ENCODE results near the gene ZFR2.
"Not testable (repeated sequence)": the region's sequence is repeated elsewhere in the genome, so short reads cannot be mapped to it uniquely, and the experiment has no call there.

Gene ZFR2

DNA sequence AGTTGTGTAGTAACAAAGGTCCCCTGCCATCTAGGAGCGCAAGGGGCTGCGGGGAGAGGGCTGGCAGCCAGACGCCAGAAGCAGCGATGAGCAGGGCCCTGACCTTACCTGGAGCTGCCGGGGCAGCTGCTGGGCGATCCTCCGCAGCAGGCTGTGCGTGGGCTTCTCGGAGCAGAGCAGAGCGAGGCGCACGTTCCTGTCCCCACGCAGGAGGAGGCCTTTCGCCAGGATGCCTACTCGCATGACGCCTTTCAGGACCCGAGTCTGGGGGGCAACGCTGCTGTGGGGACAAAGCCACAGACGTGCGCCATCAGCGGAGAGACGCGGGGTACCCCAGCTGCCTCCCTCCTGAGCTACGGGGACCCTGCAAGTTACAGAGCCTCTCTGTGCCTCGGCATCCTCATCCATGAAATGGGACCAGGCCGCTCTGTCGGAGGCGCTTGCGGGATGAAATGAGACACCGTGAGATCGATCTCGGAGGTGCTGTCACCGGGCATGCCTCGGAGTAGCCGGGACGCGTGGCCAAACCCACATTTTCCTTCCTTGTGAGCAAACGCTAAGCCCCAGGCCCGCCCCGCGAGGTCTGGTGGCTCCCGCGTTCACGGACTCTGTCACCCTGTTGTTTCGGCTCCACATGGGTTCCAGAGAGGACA lies 52.1 kb downstream of the ZFR2 start:
- no CpG with 5 or more reads among the region's 45 CpGs for WGBS (ENCODE audit: extremely low coverage, insufficient coverage, low lambda C conversion rate)
- H3K18ac ChIP-seq (ENCODE audit: low read length): no peak overlapping the region
- no peaks in the 10 kb centered on the region for H3K27me3 ChIP-seq (ENCODE audit: insufficient read depth, low read length, poor library complexity)
- H4K8ac ChIP-seq (ENCODE audit: low read depth, low read length): no peak overlapping the region
- H3K27ac ChIP-seq (ENCODE audit: low read depth, low read length): no peak overlapping the region
- no peak for DNase-seq
- H2BK15ac ChIP-seq (replicated peaks; ENCODE audit: low read depth): no peak overlapping the region
- H3K9ac ChIP-seq (ENCODE audit: low read length): no peak overlapping the region
- H3K56ac ChIP-seq (ENCODE audit: low read length): no peak overlapping the region
- H3K4me3 ChIP-seq (ENCODE audit: low read length): no peak overlapping the region
- H3K4ac ChIP-seq (ENCODE audit: low read depth, low read length): no peak overlapping the region
- no peak overlapping the region for H3K23ac ChIP-seq (ENCODE audit: low read length)
- H2BK120ac ChIP-seq (ENCODE audit: low read depth, low read length): no peak overlapping the region
- no peaks in the 10 kb centered on the region for H3K79me2 ChIP-seq (ENCODE audit: control insufficient read depth, insufficient read depth, low read length)
- H3K4me2 ChIP-seq (ENCODE audit: low read length): no peak overlapping the region
- H4K5ac ChIP-seq (ENCODE audit: low read length): no peak overlapping the region
- no peaks in the 10 kb centered on the region for H3K36me3 ChIP-seq (ENCODE audit: control insufficient read depth, insufficient read depth, low read length)
- H2AK5ac ChIP-seq (ENCODE audit: low read length): no peak overlapping the region
- no peaks in the 10 kb centered on the region for H3K4me1 ChIP-seq (ENCODE audit: control insufficient read depth, low read depth, low read length)
- no peaks in the 10 kb centered on the region for H3K79me1 ChIP-seq (ENCODE audit: low read length)
- H2BK5ac ChIP-seq (ENCODE audit: low read length): no peak overlapping the region

DNA sequence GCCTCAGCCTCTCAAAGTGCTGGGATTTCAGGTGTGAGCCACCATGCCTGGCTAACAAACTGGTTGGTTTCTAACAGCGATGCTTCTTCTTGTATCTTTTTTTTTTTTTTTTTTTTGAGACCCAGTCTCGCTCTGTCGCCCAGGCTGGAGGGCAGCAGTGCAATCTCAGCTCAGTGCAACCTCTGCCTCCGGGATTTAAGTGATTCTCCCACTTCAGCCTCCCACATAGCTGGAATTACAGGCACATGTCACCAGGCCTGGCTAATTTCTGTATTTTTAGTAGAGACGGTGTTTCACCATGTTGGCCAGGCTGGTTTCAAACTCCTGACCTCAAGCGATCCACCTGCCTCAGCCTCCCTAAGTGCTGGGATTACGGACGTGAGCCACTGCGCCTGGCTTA lies 52.7 kb downstream of the ZFR2 start:
- H3K18ac ChIP-seq (ENCODE audit: low read length); H3K4me3 ChIP-seq (ENCODE audit: low read length); H3K4me2 ChIP-seq (ENCODE audit: low read length); DNase-seq; H3K27me3 ChIP-seq (ENCODE audit: insufficient read depth, low read length, poor library complexity); H3K56ac ChIP-seq (ENCODE audit: low read length); H3K4ac ChIP-seq (ENCODE audit: low read depth, low read length); H4K8ac ChIP-seq (ENCODE audit: low read depth, low read length); H2BK120ac ChIP-seq (ENCODE audit: low read depth, low read length); H2BK5ac ChIP-seq (ENCODE audit: low read length); H3K23ac ChIP-seq (ENCODE audit: low read length); H3K79me2 ChIP-seq (ENCODE audit: control insufficient read depth, insufficient read depth, low read length); H4K5ac ChIP-seq (ENCODE audit: low read length); H3K27ac ChIP-seq (ENCODE audit: low read depth, low read length); H2BK15ac ChIP-seq (replicated peaks; ENCODE audit: low read depth); H2AK5ac ChIP-seq (ENCODE audit: low read length); H3K79me1 ChIP-seq (ENCODE audit: low read length); H3K36me3 ChIP-seq (ENCODE audit: control insufficient read depth, insufficient read depth, low read length); H3K9ac ChIP-seq (ENCODE audit: low read length); H3K4me1 ChIP-seq (ENCODE audit: control insufficient read depth, low read depth, low read length): not testable (repeated sequence)
- WGBS (ENCODE audit: extremely low coverage, insufficient coverage, low lambda C conversion rate): no CpG with 5 or more reads among the region's 9 CpGs

DNA sequence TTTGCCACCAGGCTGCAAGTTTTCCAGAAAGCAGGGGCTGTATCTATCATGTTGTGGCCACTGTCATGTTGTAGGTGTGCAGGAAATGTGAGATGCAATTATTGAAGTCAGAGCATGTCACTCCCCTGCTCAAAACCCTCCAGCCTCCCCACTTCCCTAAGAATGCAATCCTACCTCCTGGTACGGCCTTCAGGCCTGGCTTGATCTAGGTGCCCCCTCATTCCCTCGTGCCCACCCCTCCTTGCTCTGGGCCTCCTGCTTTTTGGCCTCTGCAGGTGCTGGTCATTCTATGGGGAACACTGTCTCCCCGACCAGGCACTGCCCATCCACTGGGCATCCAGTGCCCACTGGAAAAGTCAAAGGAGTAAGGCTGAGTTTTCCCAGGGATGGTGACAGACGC lies 54.2 kb downstream of the ZFR2 start:
- Histone ChIP-seq H3K27ac (ENCODE audit: low read depth, low read length) (no peak overlapping the region), H3K27me3 (ENCODE audit: insufficient read depth, low read length, poor library complexity) (no peaks in the 10 kb centered on the region), H3K4me3 (ENCODE audit: low read length) (no peak overlapping the region), H3K79me2 (ENCODE audit: control insufficient read depth, insufficient read depth, low read length) (no peaks in the 10 kb centered on the region), H2AK5ac (ENCODE audit: low read length) (no peak overlapping the region), H4K5ac (ENCODE audit: low read length) (no peak overlapping the region), H3K36me3 (ENCODE audit: control insufficient read depth, insufficient read depth, low read length) (no peaks in the 10 kb centered on the region), H2BK5ac (ENCODE audit: low read length) (no peak overlapping the region), H3K4me1 (ENCODE audit: control insufficient read depth, low read depth, low read length) (no peaks in the 10 kb centered on the region), H3K4me2 (ENCODE audit: low read length) (no peak overlapping the region), H2BK120ac (ENCODE audit: low read depth, low read length) (no peak overlapping the region), H3K4ac (ENCODE audit: low read depth, low read length) (no peak overlapping the region), H3K23ac (ENCODE audit: low read length) (no peak overlapping the region), H3K9ac (ENCODE audit: low read length) (no peak overlapping the region), H3K56ac (ENCODE audit: low read length) (no peak overlapping the region), H3K79me1 (ENCODE audit: low read length) (no peaks in the 10 kb centered on the region), H2BK15ac (replicated peaks; ENCODE audit: low read depth) (no peak overlapping the region), H4K8ac (ENCODE audit: low read depth, low read length) (no peak overlapping the region), H3K18ac (ENCODE audit: low read length) (no peak overlapping the region)
- no peak for DNase-seq
- WGBS (ENCODE audit: extremely low coverage, insufficient coverage, low lambda C conversion rate): no CpG with 5 or more reads among the region's 4 CpGs

DNA sequence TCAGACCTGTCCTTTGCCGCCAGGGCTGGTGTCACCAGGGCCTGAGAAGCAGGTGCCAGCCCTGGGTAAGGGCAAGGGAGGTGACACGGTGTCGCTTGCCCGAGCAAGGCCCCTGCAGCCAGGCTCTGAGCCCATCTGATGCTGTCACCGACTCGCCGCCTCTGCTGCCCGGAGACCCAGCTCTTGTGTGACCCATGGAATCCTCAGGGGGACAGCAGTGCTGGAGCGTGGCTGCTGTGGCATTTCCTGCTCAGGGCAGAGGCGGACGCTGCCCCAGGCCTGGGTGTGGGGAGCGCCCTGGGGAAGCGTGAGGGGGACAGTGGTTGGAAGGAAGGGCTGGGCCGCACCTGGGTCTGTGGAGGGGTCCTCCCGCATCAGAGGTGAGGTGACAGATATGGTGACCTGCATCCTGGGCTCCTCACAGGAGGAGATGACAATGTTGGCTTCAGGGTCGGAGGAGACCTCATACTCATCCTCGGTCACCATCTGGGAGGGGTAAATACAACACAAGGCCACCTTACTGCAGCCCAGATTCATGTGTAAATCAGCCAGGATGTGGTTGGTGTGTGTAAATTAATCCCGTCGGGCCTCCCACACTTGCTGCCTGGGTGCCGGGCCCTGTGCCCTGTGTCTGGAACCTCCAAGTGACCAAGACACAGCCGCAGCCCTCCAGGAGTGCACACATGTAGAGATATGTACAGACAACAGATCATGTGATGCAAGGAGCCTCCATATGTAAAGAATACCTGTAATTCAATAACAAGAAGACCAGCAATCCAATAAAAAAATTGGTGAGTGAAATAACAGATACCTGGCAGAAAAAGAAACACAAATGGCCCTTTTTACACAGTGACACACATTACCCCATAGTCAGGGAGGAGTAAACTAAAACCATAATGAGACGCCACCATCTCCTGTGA lies 55.1 kb downstream of the ZFR2 start:
- no CpG with 5 or more reads among the region's 22 CpGs for WGBS (ENCODE audit: extremely low coverage, insufficient coverage, low lambda C conversion rate)

DNA sequence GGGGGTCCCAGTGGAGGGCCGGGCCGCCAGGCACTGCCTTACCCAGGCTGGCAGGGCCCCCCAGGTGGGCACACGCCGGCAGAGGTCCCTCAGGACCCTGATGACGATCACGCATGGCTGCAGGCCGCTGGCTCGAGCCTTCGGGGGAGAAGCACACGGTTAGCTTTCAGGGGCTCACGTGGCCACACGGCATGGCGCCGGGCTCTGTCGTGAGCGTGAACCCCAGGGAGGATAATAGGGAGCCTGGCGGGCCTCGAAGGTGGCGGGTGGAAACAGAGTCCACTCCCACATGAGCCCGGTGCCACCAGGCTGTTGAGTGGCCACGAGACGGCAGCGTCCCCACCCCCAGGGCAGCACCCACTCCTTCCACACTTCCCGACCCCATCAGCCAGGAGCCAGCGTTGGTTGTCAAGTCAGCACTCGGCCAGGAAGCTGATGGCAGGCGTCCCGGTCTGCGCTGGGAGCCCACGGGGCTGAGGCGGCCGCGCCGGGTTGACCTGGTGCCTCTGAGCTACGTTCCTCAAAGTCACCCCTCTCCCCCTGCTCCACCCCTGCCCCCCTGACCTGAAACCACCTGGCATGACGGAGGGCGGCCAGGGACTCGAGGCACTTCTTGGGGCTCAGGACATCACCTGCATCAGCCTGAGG lies 58.0 kb downstream of the ZFR2 start:
- Histone ChIP-seq H3K27ac (ENCODE audit: low read depth, low read length) (no peak overlapping the region), H2BK120ac (ENCODE audit: low read depth, low read length) (no peak overlapping the region), H3K23ac (ENCODE audit: low read length) (no peak overlapping the region), H3K56ac (ENCODE audit: low read length) (no peak overlapping the region), H3K79me1 (ENCODE audit: low read length) (no peaks in the 10 kb centered on the region), H3K18ac (ENCODE audit: low read length) (no peak overlapping the region), H4K5ac (ENCODE audit: low read length) (no peak overlapping the region), H3K36me3 (ENCODE audit: control insufficient read depth, insufficient read depth, low read length) (no peaks in the 10 kb centered on the region), H3K9ac (ENCODE audit: low read length) (no peak overlapping the region), H3K4me2 (ENCODE audit: low read length) (no peak overlapping the region), H2BK15ac (replicated peaks; ENCODE audit: low read depth) (no peak overlapping the region), H2BK5ac (ENCODE audit: low read length) (no peak overlapping the region), H2AK5ac (ENCODE audit: low read length) (no peak overlapping the region), H3K79me2 (ENCODE audit: control insufficient read depth, insufficient read depth, low read length) (no peaks in the 10 kb centered on the region), H3K4me3 (ENCODE audit: low read length) (no peak overlapping the region), H3K27me3 (ENCODE audit: insufficient read depth, low read length, poor library complexity) (no peaks in the 10 kb centered on the region), H4K8ac (ENCODE audit: low read depth, low read length) (no peak overlapping the region), H3K4ac (ENCODE audit: low read depth, low read length) (no peak overlapping the region), H3K4me1 (ENCODE audit: control insufficient read depth, low read depth, low read length) (no peaks in the 10 kb centered on the region)
- DNase-seq: no peak
- WGBS (ENCODE audit: extremely low coverage, insufficient coverage, low lambda C conversion rate): no CpG with 5 or more reads among the region's 38 CpGs

More for the DNA sequence above, 55.1 kb downstream of the ZFR2 start:
- Histone ChIP-seq H3K56ac (ENCODE audit: low read length) (no peak overlapping the region), H3K79me2 (ENCODE audit: control insufficient read depth, insufficient read depth, low read length) (no peaks in the 10 kb centered on the region), H3K36me3 (ENCODE audit: control insufficient read depth, insufficient read depth, low read length) (no peaks in the 10 kb centered on the region), H3K79me1 (ENCODE audit: low read length) (no peaks in the 10 kb centered on the region), H3K27ac (ENCODE audit: low read depth, low read length) (no peak overlapping the region), H2BK120ac (ENCODE audit: low read depth, low read length) (no peak overlapping the region), H3K4ac (ENCODE audit: low read depth, low read length) (no peak overlapping the region), H3K23ac (ENCODE audit: low read length) (no peak overlapping the region), H3K27me3 (ENCODE audit: insufficient read depth, low read length, poor library complexity) (no peaks in the 10 kb centered on the region), H3K4me2 (ENCODE audit: low read length) (no peak overlapping the region), H4K8ac (ENCODE audit: low read depth, low read length) (no peak overlapping the region), H3K9ac (ENCODE audit: low read length) (no peak overlapping the region), H2BK5ac (ENCODE audit: low read length) (no peak overlapping the region), H4K5ac (ENCODE audit: low read length) (no peak overlapping the region), H2BK15ac (replicated peaks; ENCODE audit: low read depth) (no peak overlapping the region), H3K18ac (ENCODE audit: low read length) (no peak overlapping the region), H3K4me3 (ENCODE audit: low read length) (no peak overlapping the region), H3K4me1 (ENCODE audit: control insufficient read depth, low read depth, low read length) (no peaks in the 10 kb centered on the region), H2AK5ac (ENCODE audit: low read length) (no peak overlapping the region)
- DNase-seq: no peak
